NCI-H748 (cell line): ENCODE data around the gene KRT73.
A peak's percentile ranks its signal among the peaks of the same experiment; 100 is the strongest.

Source experiments
- DNase-seq: peaks from one replicate; lab custom pipeline; 2025; ENCODE audit not compliant: unreplicated experiment; lab: John Stamatoyannopoulos, UW

Gene KRT73

DNA sequence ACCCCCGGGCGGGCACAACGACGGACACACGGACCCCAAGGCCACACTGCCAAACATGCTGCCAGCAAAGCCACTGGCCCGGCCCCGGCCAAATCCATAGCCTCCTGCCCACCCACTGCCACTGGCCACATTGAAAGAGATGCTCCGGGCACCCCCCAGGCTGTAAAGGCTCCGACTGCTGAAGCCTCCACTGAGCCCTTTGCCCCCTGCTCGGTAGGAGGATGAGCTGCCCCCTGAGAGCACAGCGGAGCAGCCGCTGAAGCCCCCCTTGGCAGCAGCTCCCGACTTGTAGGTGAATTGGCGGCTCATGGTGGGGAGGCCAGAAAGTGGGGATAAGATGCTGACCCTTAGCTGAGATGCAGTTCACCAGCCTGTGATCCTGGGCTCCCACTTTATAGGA lies at the start of gene KRT73:
Gene KRT73, minus strand, starts transcription at position 344 of the 400 bp plus-strand sequence. Its CDS starts 35 bp downstream, at position 309.
- no peak for DNase-seq

DNA sequence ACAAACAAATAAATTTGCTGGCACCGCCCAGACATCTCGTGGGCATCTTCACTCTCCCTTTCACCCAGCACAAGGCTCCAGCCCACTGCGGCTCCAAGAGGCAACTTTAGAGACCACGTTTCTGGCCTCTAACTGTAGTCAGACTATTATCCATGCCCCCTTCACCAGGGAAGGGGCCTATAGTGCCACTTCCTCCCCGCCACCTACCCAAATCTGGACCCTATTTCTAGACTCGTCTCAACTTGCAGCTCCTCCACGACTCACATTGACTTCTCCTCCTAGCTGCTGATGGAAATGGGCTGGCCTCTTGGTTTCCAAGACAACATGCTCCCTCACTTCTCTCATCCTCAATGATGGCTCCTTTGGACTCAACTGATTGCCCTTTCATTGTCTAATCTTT lies 49.6 kb upstream of the KRT73 start:
- no peak for DNase-seq

DNA sequence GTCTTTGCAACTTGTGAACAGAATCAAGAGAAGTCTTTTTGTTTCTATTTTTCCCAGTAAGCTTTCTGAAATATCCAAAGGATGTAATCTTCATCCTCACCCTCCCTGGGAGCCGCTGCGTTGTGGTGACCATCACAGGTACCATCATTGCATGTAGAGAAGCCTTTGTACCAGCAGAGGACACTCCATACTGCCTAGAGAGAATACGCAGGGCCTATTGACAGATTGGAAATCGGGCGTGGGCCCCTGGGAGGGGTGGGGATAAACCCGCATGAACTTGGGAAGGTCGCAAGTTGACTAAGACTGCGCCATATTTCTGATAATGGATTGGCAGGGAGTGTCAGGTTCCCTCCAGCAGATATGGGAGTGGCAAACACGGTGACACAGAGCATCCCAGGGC lies 49.1 kb upstream of the KRT73 start:
- DNase-seq: peak; percentile 32

DNA sequence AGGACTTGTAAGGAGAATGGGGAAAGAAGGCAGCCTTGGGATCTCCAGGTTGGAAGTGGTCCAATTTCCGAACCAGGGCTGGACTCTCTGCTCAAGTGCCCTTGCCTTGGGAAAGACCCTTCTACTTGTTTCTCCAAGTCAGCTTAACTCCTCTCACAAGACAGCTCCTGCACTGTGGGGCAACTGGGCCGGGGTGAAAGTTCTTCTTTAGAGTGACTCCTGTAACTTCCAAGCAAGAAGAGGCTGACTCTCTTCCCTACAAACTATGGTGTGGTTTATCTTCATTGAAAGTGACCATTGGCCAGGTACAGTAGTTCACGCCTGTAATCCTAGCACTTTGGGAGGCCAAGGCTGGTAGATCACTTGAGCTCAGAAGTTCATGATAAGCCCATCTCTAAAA lies 48.1 kb upstream of the KRT73 start:
- DNase-seq: no peak

- DNase-seq: no peak
Observed at GRCh38 chr12:52663420-52663819, 45.1 kb upstream of the KRT73 start.

GRCh38 chr12:52662918-52663229 lies 44.5 kb upstream of the KRT73 start:
- DNase-seq: no peak

GRCh38 chr12:52662093-52662917 lies 43.9 kb upstream of the KRT73 start:
- no peak for DNase-seq

GRCh38 chr12:52661668-52662067 lies 43.3 kb upstream of the KRT73 start:
- no peak for DNase-seq

GRCh38 chr12:52660934-52661499 lies 42.7 kb upstream of the KRT73 start:
- DNase-seq: no peak

DNA sequence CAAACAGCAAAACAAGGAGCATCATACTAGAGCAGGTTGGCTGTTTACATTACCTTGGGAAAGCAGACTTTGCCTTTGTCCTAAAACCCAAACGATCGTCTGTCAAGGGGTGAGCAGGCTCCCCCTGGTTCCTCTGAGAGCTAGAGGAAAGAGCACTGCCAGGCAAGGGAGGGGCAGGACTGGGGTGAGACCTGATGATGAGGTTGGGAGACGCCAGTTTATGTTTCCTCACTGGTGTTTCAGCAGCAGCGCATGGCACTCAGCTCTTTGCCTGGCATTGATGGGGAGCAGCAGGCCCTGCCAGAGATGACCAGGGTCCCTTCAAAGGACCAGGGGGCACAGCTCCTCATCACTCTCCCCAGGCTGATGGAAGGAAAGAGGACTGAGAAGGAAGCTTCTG lies 41.6 kb upstream of the KRT73 start:
- DNase-seq: no peak

DNA sequence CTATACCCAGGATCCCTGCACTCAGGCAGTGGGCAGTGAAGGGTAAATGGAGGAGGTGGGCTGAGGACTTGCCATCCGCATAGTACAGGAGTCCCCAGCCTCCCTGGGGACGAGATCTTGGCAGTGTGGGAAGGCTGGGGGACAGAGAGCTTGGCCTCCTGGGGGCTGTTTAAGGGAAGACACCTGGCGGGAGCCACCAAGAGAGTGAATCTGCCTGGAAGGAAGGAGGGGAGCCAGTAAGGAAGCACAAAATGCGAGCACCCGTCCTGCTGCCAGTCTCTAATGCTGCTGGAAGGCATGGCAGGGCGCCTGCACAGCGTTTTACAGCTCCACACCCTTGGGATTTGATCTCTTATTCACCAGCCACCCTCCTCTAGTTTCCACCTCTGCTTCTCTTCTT lies 41.0 kb upstream of the KRT73 start:
- no peak for DNase-seq

- no peak for DNase-seq
Observed at GRCh38 chr12:52658196-52658595, 39.8 kb upstream of the KRT73 start.

GRCh38 chr12:52657250-52657902 lies 39.0 kb upstream of the KRT73 start:
- no peak for DNase-seq

DNA sequence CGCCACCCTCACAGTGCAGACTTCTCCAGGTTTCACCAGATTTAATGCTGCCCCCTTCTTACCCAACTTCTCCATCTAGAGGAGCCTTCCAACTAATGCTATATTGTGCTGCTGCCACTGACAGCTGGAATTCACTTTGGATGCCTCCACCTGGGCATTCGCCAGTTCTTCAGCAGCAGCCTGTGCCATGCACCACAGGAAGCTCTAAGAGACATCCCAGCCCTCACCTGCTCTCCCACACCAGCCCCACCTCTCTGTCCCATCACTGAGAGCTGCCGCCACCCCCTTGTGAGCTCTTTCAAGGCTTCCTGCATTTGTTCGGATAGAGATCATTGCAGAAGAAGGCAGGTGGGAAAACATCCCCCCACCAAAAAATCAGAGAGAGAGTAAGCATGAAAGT lies 38.3 kb upstream of the KRT73 start:
- no peak for DNase-seq

- DNase-seq: no peak
Observed at GRCh38 chr12:52655720-52656124, 37.4 kb upstream of the KRT73 start.

GRCh38 chr12:52655251-52655650 lies 36.9 kb upstream of the KRT73 start:
- DNase-seq: no peak

DNA sequence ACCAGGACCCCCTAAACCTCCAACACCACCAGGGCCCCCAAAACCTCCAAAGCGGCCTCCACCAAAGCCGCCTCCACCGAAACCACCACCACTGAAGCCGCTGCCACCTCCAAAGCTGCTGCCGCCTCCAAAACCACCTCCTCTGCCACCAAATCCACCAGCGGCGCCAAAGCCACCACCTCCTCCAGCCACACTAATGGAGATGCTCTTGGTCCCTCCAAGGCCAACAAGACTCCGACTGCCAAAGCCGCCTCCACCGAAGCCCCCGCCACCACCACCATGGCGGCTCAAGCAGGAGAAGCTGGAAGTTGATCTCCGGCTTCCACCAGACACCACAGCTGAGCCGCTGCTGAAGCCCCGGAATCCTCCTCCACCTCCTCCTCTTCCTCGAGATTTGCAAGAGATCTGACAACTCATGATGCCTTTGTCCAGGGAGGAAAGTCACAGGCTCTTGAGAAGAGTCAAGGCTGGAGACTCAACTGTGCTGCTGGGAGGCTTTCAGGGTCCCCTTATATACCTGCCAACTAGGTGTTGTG lies 33.4 kb upstream of the KRT73 start, which contains the start of gene KRT2:
Gene KRT2, minus strand, starts transcription at position 486 of the 536 bp plus-strand sequence. Its CDS starts 69 bp downstream, at position 417.
- DNase-seq: no peak

- DNase-seq: no peak
Observed at GRCh38 chr12:52650520-52651081, 32.2 kb upstream of the KRT73 start.

DNA sequence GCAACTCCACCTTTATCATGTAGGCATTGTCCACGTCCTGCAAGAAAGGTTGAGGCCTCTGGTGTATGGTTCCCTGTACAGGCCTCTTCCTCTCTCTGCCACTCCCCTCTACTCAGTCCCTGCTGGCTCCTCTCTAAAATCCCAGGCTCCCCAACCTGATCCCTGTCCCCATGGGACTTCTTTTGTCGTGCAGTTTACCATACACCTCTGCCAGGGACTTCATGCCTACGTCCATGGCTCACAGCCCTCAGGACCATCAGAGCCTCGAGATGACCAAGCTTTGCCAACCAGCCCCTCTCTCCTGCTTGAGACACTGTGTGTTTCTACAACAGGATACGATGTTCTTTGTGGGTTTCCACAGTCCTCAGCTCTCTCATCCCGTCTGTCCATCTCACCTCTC lies 30.7 kb upstream of the KRT73 start:
- no peak for DNase-seq

- no peak for DNase-seq
Observed at GRCh38 chr12:52648012-52648550, 29.7 kb upstream of the KRT73 start.

- DNase-seq: no peak
Observed at GRCh38 chr12:52647601-52648000, 29.2 kb upstream of the KRT73 start.
